IPS-18a (cell line): ENCODE measurements around the gene ZNF778.
"Not testable (repeated sequence)": the region's sequence is repeated elsewhere in the genome, so short reads cannot be mapped to it uniquely, and the experiment has no call there.

ENCODE experiments used
- H3K27ac ChIP-seq: one replicate; pipeline ENCODE4 v1.5.1; 2013; ENCODE audit warnings: low read length
- H3K27me3 ChIP-seq: one replicate; pipeline ENCODE4 v1.6.1; 2013; ENCODE audit warnings: mild to moderate bottlenecking, low read length; ENCODE audit not compliant: control insufficient read depth, insufficient read depth
- H3K36me3 ChIP-seq: one replicate; pipeline ENCODE4 v1.6.1; 2013; ENCODE audit warnings: low read depth, low read length; ENCODE audit not compliant: control insufficient read depth
- H3K4me1 ChIP-seq: one replicate; pipeline ENCODE4 v1.6.1; 2013; ENCODE audit warnings: low read depth, low read length; ENCODE audit not compliant: control insufficient read depth
- H3K4me3 ChIP-seq: one replicate; pipeline ENCODE4 v1.5.1; 2013; ENCODE audit warnings: low read length
- H3K9ac ChIP-seq: one replicate; pipeline ENCODE4 v1.6.1; 2013; ENCODE audit warnings: mild to moderate bottlenecking, low read length, moderate library complexity
- H3K9me3 ChIP-seq: one replicate; pipeline ENCODE4 v1.6.1; 2013; ENCODE audit warnings: low read depth, low read length; ENCODE audit not compliant: control insufficient read depth

Gene ZNF778

DNA sequence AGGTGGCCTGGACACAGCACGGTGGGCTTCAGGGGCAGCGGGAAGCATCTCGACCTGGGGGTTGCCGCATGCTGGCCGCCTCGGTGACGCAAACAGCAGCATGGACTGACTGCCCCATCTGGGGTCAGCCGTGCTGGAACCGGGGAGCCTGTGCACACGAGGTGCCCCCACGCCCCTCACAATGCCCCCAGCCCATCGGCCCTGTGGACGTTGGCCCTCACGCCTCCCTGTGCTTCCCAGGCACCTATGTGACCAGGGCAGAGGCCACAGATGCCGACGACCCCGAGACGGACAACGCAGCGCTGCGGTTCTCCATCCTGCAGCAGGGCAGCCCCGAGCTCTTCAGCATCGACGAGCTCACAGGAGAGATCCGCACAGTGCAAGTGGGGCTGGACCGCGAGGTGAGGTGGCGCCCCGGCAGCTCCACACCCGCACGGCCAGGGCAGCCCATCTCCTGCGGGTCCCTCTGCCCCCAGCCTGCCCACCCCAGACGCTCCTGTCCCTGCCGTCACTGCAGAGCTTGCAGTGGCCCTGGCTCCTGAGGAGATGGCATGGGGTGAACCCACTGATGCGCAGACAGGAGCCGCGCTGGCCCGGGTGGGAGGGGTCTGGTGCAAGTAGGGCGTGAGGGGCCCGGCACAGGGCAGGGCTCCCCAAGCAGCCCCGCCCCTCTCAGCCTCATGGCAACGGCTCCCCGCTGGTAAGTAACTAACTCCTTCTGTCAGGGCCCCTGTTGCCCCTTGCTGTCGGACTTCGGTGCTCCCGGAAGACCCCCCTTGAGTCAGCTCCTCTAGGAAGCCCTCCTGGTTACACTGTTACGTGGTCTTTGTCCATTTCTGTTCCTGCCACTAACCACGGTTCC lies 32.3 kb upstream of the ZNF778 start:
- H3K9me3 ChIP-seq, result no peaks in the 10 kb centered on the region
- H3K4me1 ChIP-seq, result no peaks in the 10 kb centered on the region
- H3K36me3 ChIP-seq, result no peaks in the 10 kb centered on the region
- H3K9ac ChIP-seq, result no peak overlapping the region
- H3K27ac ChIP-seq, result no peak overlapping the region
- H3K27me3 ChIP-seq, result no peaks in the 10 kb centered on the region
- H3K4me3 ChIP-seq, result no peak overlapping the region

DNA sequence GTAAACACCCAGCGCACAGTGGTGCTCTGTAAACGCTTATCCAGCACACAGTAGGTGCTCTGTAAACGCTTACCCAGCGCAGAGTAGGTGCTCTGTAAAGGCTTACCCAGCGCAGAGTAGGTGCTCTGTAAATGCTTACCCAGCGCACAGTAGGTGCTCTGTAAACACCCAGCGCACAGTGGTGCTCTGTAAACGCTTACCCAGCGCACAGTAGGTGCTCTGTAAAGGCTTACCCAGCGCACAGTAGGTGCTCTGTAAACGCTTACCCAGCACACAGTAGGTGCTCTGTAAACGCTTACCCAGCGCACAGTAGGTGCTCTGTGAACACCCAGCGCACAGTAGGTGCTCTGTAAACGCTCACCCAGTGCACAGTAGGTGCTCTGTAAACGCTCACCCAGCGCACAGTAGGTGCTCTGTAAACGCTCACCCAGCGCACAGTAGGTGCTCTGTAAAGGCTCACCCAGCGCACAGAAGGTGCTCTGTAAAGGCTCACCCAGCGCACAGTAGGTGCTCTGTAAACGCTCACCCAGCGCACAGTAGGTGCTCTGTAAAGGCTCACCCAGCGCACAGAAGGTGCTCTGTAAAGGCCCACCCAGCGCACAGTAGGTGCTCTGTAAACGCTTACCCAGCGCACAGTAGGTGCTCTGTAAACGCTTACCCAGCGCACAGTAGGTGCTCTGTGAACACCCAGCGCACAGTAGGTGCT lies 31.5 kb upstream of the ZNF778 start:
- not testable (repeated sequence) for H3K4me1 ChIP-seq, H3K9me3 ChIP-seq, H3K27me3 ChIP-seq, H3K9ac ChIP-seq, H3K36me3 ChIP-seq, H3K4me3 ChIP-seq, H3K27ac ChIP-seq

- H3K4me3 ChIP-seq, H3K27me3 ChIP-seq, H3K9ac ChIP-seq, H3K9me3 ChIP-seq, H3K36me3 ChIP-seq, H3K27ac ChIP-seq, H3K4me1 ChIP-seq: not testable (repeated sequence)
Measured at GRCh38 chr16:89186593-89187031, 30.9 kb upstream of the ZNF778 start.

- Histone ChIP-seq H3K36me3 (no peaks in the 10 kb centered on the region), H3K4me1 (no peaks in the 10 kb centered on the region), H3K27ac (no peak overlapping the region), H3K27me3 (peaks cover 12% of the 10 kb centered on the region), H3K9me3 (no peaks in the 10 kb centered on the region), H3K9ac (no peak overlapping the region), H3K4me3 (no peak overlapping the region)
Measured at GRCh38 chr16:89187032-89187769, 30.3 kb upstream of the ZNF778 start.

- H3K9ac ChIP-seq, result no peak overlapping the region
- no peaks in the 10 kb centered on the region for H3K9me3 ChIP-seq
- H3K4me3 ChIP-seq, result no peak overlapping the region
- H3K4me1 ChIP-seq, result no peaks in the 10 kb centered on the region
- no peaks in the 10 kb centered on the region for H3K36me3 ChIP-seq
- peaks cover 13% of the 10 kb centered on the region for H3K27me3 ChIP-seq
- H3K27ac ChIP-seq, result no peak overlapping the region
Measured at GRCh38 chr16:89187770-89188392, 29.6 kb upstream of the ZNF778 start.

DNA sequence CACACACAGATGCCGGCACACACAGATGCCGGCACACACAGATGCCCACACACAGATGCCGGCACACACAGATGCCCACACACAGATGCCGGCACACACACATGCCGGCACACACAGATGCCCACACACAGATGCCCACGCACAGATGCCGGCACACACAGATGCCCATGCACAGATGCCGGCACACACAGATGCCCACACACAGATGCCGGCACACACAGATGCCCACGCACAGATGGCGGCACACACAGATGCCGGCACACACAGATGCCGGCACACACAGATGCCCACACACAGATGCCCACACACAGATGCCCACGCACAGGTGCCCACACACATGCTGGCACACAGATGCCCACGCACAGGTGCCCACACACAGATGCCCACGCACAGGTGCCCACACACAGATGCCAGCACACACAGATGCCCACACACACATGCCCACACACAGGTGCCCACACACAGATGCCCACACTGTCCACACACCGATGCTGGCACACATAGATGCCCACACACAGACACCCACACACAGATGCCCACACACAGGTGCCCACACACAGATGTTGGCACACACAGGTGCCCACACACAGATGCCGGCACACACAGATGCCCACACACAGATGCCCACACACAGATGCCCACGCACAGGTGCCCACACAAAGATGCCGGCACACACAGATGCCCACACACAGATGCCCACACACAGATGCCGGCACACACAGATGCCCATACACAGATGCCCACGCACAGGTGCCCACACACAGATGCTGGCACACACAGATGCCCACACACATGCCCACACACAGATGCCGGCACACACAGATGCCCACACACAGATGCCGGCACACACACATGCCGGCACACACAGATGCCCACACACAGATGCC lies 28.8 kb upstream of the ZNF778 start:
- H3K4me1 ChIP-seq, H3K4me3 ChIP-seq, H3K36me3 ChIP-seq, H3K9me3 ChIP-seq, H3K9ac ChIP-seq, H3K27ac ChIP-seq: not testable (repeated sequence)
- peaks cover 13% of the 10 kb centered on the region for H3K27me3 ChIP-seq

- Histone ChIP-seq H3K4me1 (no peaks in the 10 kb centered on the region), H3K9me3 (no peaks in the 10 kb centered on the region), H3K27me3 (peaks cover 16% of the 10 kb centered on the region), H3K36me3 (no peaks in the 10 kb centered on the region), H3K4me3 (no peak overlapping the region), H3K9ac (no peak overlapping the region), H3K27ac (no peak overlapping the region)
Measured at GRCh38 chr16:89189358-89190025, 28.0 kb upstream of the ZNF778 start.

- Histone ChIP-seq H3K4me3 (no peak overlapping the region), H3K27me3 (peaks cover 16% of the 10 kb centered on the region), H3K9ac (no peak overlapping the region), H3K36me3 (no peaks in the 10 kb centered on the region), H3K9me3 (no peaks in the 10 kb centered on the region), H3K4me1 (no peaks in the 10 kb centered on the region), H3K27ac (no peak overlapping the region)
Measured at GRCh38 chr16:89190150-89190958, 27.1 kb upstream of the ZNF778 start.

DNA sequence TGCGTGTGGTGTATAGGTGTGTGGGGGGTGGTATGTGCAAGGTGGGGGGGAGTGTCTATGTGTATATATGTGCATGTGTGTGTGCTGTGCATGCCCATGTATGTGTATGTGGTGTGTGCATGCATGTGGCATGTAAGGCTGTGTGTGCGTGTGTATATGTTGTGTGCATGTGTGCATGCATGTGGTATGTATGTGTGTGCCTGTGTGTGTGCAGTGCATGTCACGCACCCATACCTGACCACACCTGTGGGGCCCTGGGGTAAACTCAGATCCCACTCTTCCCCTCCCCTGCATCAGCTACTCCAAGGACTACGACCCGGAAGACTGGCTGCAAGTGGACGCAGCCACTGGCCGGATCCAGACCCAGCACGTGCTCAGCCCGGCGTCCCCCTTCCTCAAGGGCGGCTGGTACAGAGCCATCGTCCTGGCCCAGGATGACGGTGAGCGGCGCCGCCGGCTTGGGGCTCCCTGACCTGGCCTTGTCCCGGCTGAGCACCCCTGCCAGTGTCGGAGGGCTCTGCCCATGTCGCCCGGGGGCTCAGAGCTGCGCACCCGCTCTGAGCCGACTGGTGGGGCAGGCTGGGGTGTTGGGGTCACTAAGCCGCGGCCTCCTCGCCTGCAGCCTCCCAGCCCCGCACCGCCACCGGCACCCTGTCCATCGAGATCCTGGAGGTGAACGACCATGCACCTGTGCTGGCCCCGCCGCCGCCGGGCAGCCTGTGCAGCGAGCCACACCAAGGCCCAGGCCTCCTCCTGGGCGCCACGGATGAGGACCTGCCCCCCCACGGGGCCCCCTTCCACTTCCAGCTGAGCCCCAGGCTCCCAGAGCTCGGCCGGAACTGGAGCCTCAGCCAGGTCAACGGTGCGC lies 26.2 kb upstream of the ZNF778 start:
- H3K4me3 ChIP-seq, result no peak overlapping the region
- no peak overlapping the region for H3K9ac ChIP-seq
- no peaks in the 10 kb centered on the region for H3K4me1 ChIP-seq
- H3K36me3 ChIP-seq, result no peaks in the 10 kb centered on the region
- peaks cover 16% of the 10 kb centered on the region for H3K27me3 ChIP-seq
- no peak overlapping the region for H3K27ac ChIP-seq
- H3K9me3 ChIP-seq, result no peaks in the 10 kb centered on the region
